SW 1271 (cell line): ENCODE data around the gene STAB1.

Experiments
- DNase-seq, 2 experiments: peaks; one replicate each; lab custom pipeline; 2025; lab: John Stamatoyannopoulos, UW

Gene STAB1

DNA sequence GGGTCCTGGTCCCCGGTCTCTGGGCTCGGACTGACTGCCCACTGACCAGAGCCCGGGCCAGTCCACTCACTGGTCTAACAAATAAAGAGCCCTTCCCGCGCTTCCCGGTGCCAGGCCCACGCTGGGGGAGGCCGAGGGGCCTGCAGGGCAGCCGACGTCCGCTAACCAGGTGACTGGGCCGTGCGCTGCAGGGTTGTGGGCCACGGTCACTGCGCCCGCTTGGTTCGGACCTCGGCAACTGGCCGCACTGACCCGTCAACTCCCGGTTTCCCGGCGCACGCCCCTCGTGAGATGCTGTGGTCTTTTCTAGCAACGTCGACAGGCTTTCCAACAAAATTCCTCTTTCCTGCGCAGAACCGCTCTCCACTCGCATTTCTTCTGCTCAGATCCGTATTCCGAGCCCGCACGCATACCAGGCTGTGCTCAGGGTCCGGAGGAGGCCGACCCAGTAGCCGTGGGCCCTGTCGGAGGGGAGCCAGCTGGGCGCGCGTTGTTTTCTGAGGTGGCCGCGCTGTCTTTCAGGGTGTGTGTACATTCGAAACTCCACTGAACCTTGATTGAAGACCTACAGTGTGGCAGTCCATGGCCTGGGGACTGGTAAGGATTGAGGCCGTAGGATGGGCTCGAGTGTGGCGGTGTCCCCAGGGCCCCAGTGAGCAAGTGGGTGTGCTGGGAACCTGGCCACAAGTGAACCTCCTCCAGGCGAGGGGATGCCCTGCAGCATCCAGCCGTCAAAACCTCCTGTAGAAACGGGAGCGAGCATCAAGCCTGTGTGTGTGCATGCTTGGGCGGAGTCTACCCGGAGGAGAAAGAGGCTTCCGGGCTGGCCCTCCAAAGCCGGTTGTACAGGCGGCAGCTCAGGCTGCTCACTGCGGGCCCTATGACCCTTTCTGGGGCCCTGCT lies 39.4 kb downstream of the STAB1 start:
- peak in 1 of 2 experiments; percentile 28 for DNase-seq

DNA sequence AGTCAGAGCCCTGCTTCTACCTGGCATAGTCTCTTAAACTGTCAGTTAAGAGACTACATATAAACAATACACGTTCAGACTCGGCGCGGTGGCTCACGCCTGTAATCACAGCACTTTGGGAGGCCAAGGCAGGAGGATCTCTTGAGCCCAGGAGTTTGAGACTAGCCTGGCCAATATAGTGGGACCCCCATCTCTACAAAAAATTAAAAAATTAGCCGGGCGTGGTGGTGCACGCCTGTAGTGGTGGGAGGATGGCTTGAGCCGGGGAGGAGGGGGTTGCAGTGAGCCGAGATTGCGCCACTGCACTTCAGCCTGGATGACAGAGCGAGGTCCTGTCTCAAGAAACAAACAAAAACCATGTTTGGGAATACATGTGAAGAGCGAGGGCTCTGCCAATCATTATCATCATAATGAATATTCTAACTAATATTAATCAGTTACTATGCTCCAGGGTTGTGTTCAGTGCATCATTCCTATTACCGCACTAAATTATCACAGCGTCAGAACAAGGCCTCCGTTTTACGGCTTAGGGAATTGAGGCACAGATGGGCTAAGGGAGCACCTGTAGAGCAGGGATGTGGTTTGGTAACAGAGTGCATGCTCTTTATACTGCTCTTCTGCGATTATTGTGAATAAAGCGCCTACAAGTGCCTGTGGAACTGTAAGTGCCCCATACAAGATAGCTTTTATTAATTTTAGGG lies 40.4 kb downstream of the STAB1 start:
- DNase-seq, result no peak

DNA sequence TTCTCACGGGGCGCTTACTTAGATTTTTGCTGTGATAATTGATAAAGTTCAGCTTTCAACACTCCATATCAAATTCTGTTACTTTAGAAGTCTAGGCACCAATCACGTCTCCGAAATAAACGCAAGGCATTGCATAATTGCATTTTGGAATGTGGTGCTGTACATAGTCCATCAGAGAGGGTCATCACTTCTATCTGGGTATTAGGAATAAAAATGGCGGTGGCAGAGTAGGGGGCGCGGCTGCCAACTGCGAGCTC lies 40.9 kb downstream of the STAB1 start:
- DNase-seq, result no peak

GRCh38 chr3:52536369-52537164 lies 41.4 kb downstream of the STAB1 start, which contains the start of gene UQCC5:
UQCC5 (plus strand) TSS chr3:52536605; CDS start chr3:52536756, 151 bp downstream.
- peak; percentile 69 to 89 for DNase-seq

GRCh38 chr3:52537165-52537620 lies 42.1 kb downstream of the STAB1 start:
- DNase-seq, result peak in 1 of 2 experiments; percentile 22

GRCh38 chr3:52537726-52538421 lies 42.7 kb downstream of the STAB1 start:
- no peak for DNase-seq

DNA sequence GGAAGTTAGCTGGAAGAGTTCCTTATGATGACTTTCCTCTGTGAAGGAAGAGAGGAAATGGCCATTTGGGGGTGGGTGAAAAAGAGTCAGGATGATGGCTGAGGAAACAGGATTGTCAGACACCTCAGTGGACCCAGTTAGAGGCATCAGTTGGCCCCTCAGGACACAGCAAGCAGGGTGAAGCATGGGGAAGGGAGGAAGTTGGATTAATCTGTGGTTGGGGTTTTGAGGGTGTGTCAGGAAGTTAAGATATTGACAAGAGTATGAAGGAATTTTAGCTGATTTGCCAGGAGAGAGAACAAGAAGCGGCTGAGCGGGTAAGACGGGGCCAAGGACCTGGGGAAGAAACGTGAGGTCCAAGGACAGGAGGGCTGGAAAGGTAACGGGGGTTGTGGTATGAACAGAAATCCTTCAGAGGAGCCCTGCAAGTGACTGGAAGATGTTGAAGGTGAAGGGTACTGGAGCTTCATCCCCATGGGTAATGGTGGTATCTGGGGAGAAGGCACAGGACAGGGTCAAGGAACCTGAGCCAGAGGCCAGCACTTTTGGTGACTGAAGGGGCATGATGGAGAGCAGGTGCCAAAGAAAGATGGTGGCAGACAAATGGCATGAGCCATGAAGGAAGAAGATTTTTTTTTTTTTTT lies 44.0 kb downstream of the STAB1 start:
- no peak for DNase-seq

- no peak for DNase-seq
Measured at GRCh38 chr3:52541050-52541449, 45.9 kb downstream of the STAB1 start.

GRCh38 chr3:52544937-52545336 lies 49.8 kb downstream of the STAB1 start:
- DNase-seq, result no peak

GRCh38 chr3:52546111-52546901 lies 51.2 kb downstream of the STAB1 start:
- no peak for DNase-seq

DNA sequence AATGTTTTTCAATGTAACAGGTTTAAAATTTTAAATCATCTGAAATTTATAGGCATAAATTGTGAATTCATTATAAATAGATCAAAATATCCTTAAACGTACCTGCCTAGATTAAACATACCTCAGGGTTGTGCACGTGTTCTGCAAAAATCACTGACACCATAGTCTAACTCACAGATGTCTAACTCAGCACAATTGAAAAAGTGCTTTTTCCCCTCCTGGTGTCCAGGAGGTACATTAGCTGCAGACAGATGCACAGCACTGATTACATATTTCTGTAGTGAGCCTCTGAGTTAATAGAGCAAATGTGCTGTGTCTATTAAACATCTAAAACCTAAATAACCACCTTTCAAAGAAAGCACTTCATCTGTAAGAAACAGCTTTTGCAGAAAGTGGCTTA lies 52.0 kb downstream of the STAB1 start:
- no peak for DNase-seq

GRCh38 chr3:52551118-52551517 lies 56.0 kb downstream of the STAB1 start:
- DNase-seq, result no peak

DNA sequence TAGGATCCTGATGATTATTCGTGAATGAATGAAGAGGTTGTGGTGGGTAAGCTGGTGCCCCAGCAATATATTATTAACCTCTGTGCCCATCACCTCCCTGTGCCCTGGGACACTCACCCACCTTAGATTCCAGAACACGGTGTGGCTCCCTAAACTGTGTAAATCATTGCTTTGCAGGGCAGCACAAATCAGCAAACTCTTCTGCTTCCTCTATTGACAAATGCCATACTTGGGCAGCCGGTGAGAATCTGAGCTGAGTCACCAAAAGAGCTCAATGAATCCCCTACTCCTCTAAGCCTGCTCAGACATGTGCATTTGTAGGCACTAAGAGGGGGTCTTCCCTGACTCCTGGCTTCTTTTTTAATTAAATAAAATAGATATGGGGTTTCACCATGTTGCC lies 57.0 kb downstream of the STAB1 start:
- DNase-seq, result no peak

- DNase-seq, result no peak
Measured at GRCh38 chr3:52554026-52554755, 59.1 kb downstream of the STAB1 start.

- no peak for DNase-seq
Measured at GRCh38 chr3:52555056-52555455, 59.9 kb downstream of the STAB1 start.

DNA sequence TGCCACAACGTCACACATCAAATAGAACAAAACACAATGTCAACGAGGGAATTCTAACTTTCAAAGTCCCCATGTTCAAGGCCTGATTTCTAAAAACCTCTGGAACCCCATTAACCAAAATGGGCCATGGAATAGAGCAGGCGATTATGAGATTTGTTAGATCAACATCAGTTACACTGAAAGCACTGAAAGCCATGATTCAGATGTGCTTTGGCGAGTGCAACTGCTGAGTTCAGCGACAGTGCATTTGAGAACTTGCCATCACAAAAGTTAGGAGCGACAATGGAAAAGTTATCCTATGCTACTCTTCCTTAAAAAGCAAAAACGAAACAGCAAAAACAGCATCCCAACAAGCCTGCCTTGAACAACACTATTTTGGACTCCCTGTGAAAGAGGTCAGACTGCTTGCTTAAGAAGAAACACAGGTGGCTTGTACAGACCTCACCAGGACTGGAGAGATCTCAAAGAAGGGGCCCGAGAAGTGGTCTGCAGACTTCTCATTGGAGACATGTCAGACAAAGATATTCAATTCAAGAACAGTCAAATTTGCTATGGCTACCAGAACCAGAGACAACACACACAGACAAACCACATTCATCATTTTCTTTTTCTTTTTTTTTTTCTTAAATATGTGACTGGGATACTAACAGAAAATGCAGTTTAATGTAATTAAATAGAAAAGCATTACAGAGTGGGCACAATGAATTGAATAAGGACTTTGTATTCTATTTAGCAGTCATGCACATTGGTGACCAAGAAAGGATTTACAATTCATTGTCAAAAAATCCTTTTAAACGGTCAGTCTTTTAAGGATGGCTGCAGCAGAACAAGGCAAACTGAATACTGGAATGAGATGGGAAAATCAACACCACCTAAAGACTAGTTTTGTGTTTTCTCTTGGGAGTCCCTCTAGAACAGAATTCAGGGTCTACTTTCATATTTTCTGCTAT lies 62.1 kb downstream of the STAB1 start:
- DNase-seq, result no peak

DNA sequence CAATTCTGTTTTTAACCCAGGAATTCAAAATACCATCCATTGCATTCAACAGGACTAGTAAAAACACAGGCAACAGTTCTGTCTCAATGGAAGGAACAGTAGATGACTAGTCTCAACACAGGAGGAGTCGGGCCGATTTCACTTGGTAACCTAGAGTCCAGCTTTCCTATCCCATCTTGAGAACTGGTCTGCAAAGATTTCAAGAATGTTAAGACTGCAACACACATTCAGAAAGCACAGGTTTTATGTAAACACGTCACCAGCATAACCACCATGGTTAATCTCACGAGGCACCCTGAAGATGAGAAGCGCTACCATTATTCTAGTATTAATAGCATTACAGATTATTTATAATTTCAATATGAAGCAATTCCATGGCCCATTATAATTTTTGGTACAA lies 63.3 kb downstream of the STAB1 start:
- DNase-seq, result no peak

- DNase-seq, result no peak
Measured at GRCh38 chr3:52561028-52561747, 66.0 kb downstream of the STAB1 start.
